HEK293 (cell line): ENCODE data around the gene IWS1.

ENCODE experiments used
- ATF2 ChIP-seq: fragments of 450-650 bp; formaldehyde crosslinking; IDR thresholded peaks from 2 replicates; pipeline ENCODE4 v1.5.1; 2016; ENCODE audit warnings: missing biosample characterization, missing genetic modification characterization, low read depth
- GLI4 ChIP-seq: fragments of 450-650 bp; formaldehyde crosslinking; IDR thresholded peaks from 2 replicates; pipeline ENCODE4 v1.5.1; 2016; ENCODE audit warnings: missing biosample characterization, missing genetic modification characterization
- KLF9 ChIP-seq: fragments of 450-650 bp; formaldehyde crosslinking; IDR thresholded peaks from 2 replicates; pipeline ENCODE4 v1.5.1; 2016; ENCODE audit warnings: missing biosample characterization, missing genetic modification characterization, low read depth
- MZF1 ChIP-seq: fragments of 450-650 bp; formaldehyde crosslinking; IDR thresholded peaks from 2 replicates; pipeline ENCODE4 v1.5.1; 2017; ENCODE audit warnings: missing biosample characterization, missing genetic modification characterization, borderline replicate concordance
- REST ChIP-seq: fragments of 450-650 bp; formaldehyde crosslinking; IDR thresholded peaks from 2 replicates; pipeline ENCODE4 v1.5.1; 2016; ENCODE audit warnings: missing biosample characterization, missing genetic modification characterization
- YY1 ChIP-seq: fragments of 450-650 bp; formaldehyde crosslinking; IDR thresholded peaks from 2 replicates; pipeline ENCODE4 v1.5.1; 2018; ENCODE audit warnings: missing biosample characterization, missing genetic modification characterization
- ZBTB26 ChIP-seq: fragments of 450-650 bp; formaldehyde crosslinking; optimal IDR thresholded peaks from 2 replicates; pipeline ENCODE3; 2016; ENCODE audit warnings: missing biosample characterization, mild to moderate bottlenecking, missing genetic modification characterization
- ZBTB48 ChIP-seq: fragments of 450-650 bp; formaldehyde crosslinking; IDR thresholded peaks from 2 replicates; pipeline ENCODE4 v1.5.1; 2016; ENCODE audit warnings: missing biosample characterization, missing genetic modification characterization
- ZBTB6 ChIP-seq: fragments of 450-650 bp; formaldehyde crosslinking; IDR thresholded peaks from 2 replicates; pipeline ENCODE4 v1.5.1; 2017; ENCODE audit warnings: missing biosample characterization, missing genetic modification characterization
- ZIC2 ChIP-seq: fragments of 450-650 bp; formaldehyde crosslinking; IDR thresholded peaks from 2 replicates; pipeline ENCODE4 v1.5.1; 2016; ENCODE audit warnings: missing biosample characterization, missing genetic modification characterization
- ZNF169 ChIP-seq: fragments of 450-650 bp; formaldehyde crosslinking; IDR thresholded peaks from 2 replicates; pipeline ENCODE4 v1.5.1; 2016; ENCODE audit warnings: missing biosample characterization, missing genetic modification characterization
- ZNF223 ChIP-seq: fragments of 450-650 bp; formaldehyde crosslinking; IDR thresholded peaks from 2 replicates; pipeline ENCODE4 v1.5.1; 2016; ENCODE audit warnings: missing biosample characterization, missing genetic modification characterization
- ZNF239 ChIP-seq: fragments of 450-650 bp; formaldehyde crosslinking; IDR thresholded peaks from 2 replicates; pipeline ENCODE4 v1.5.1; 2016; ENCODE audit warnings: missing biosample characterization, missing genetic modification characterization
- ZNF292 ChIP-seq: fragments of 450-650 bp; formaldehyde crosslinking; IDR thresholded peaks from 2 replicates; pipeline ENCODE4 v1.5.1; 2016; ENCODE audit warnings: low read depth, missing biosample characterization, missing genetic modification characterization, borderline replicate concordance
- ZNF335 ChIP-seq: fragments of 450-650 bp; formaldehyde crosslinking; conservative IDR thresholded peaks from 2 replicates; pipeline ENCODE4 v1.5.1; 2016; ENCODE audit warnings: missing biosample characterization, missing genetic modification characterization
- ZNF518A ChIP-seq: fragments of 450-650 bp; formaldehyde crosslinking; conservative IDR thresholded peaks from 2 replicates; pipeline ENCODE4 v1.5.1; 2016; ENCODE audit warnings: low read depth, missing biosample characterization, missing genetic modification characterization
- ZNF529 ChIP-seq: fragments of 450-650 bp; formaldehyde crosslinking; IDR thresholded peaks from 2 replicates; pipeline ENCODE4 v1.5.1; 2017; ENCODE audit warnings: missing genetic modification characterization, missing biosample characterization; ENCODE audit not compliant: insufficient replicate concordance
- ZNF585B ChIP-seq: fragments of 450-650 bp; formaldehyde crosslinking; IDR thresholded peaks from 2 replicates; pipeline ENCODE4 v1.5.1; 2016; ENCODE audit warnings: missing biosample characterization, missing genetic modification characterization
- ZNF600 ChIP-seq: fragments of 450-650 bp; formaldehyde crosslinking; IDR thresholded peaks from 2 replicates; pipeline ENCODE4 v1.5.1; 2016; ENCODE audit warnings: missing biosample characterization, missing genetic modification characterization
- ZNF621 ChIP-seq: fragments of 450-650 bp; formaldehyde crosslinking; IDR thresholded peaks from 2 replicates; pipeline ENCODE4 v1.5.1; 2017; ENCODE audit warnings: missing biosample characterization, missing genetic modification characterization
- ZNF645 ChIP-seq: fragments of 450-650 bp; formaldehyde crosslinking; IDR thresholded peaks from 2 replicates; pipeline ENCODE4; 2016; ENCODE audit warnings: missing biosample characterization, missing genetic modification characterization
- ZNF768 ChIP-seq: fragments of 450-650 bp; formaldehyde crosslinking; IDR thresholded peaks from 2 replicates; pipeline ENCODE4 v1.5.1; 2018; ENCODE audit warnings: missing biosample characterization, mild to moderate bottlenecking, missing genetic modification characterization
- ZNF843 ChIP-seq: fragments of 450-650 bp; formaldehyde crosslinking; IDR thresholded peaks from 2 replicates; pipeline ENCODE4 v1.5.1; 2016; ENCODE audit warnings: missing biosample characterization, missing genetic modification characterization
- ZSCAN4 ChIP-seq: fragments of 450-650 bp; formaldehyde crosslinking; IDR thresholded peaks from 2 replicates; pipeline ENCODE4 v1.5.1; 2017; ENCODE audit warnings: missing biosample characterization, missing genetic modification characterization

IWS1 gene

GRCh38 chr2:127508631-127509034, 17.7 kb downstream of the IWS1 start (continued):
- TF ChIP-seq MZF1 (tag by site-specific recombination) (peak; percentile 97), ATF2 (tag by site-specific recombination) (0 out of 2 replicates have a peak, but pooled peaks have one; percentile 28), YY1 (tag by site-specific recombination) (no peak), ZNF529 (tag by site-specific recombination) (no peak), ZBTB26 (tag by site-specific recombination) (no peak), ZBTB6 (tag by site-specific recombination) (peak; percentile 65), ZNF292 (tag by site-specific recombination) (no peak), ZNF600 (peak; percentile 96), ZNF335 (tag by site-specific recombination) (no peak), ZNF645 (tag by site-specific recombination) (no peak), ZNF768 (tag by site-specific recombination) (no peak), ZSCAN4 (tag by site-specific recombination) (no peak), ZNF621 (no peak), ZIC2 (tag by site-specific recombination) (no peak), GLI4 (tag by site-specific recombination) (no peak), ZNF223 (tag by site-specific recombination) (no peak), ZNF585B (tag by site-specific recombination) (no peak), ZNF843 (tag by site-specific recombination) (peak; percentile 55; the same call in 1 of the 2 replicates), KLF9 (no peak), ZBTB48 (tag by site-specific recombination) (no peak), REST (tag by site-specific recombination) (no peak), ZNF169 (tag by site-specific recombination) (no peak), ZNF518A (tag by site-specific recombination) (no peak), ZNF239 (no peak)
